Adrenal gland (tissue), 12 donors: Measurements from ENCODE around the gene GALNT9. TPM values are rescaled to one million over a fixed set of nuclear protein-coding genes. Genes with fewer than 3 reads are reported as not detected.

Experiments
- DNase-seq, 7 donors: peaks; one replicate each; pipeline ENCODE4 v3.0.0-alpha.2; 2019 to 2020
- H3K27ac ChIP-seq, 5 donors: fragments of 200-600 bp; sonication (generic) in 4 of 5; 1 replicate in 3 of 5; 2 replicates in 2 of 5; pipeline versions ENCODE4 v1.5.1 to v1.8.0; 2016 to 2020; ENCODE audit warnings: mild to moderate bottlenecking in 1 of 5
- H3K27me3 ChIP-seq: fragments of 200-600 bp; 2 replicates; pipeline ENCODE4 v1.8.0; 2021
- H3K36me3 ChIP-seq, 2 donors: fragments of 200-600 bp; replicated peaks in 1 of 2; 1 replicate in 1 of 2; 2 replicates in 1 of 2; pipeline versions ENCODE4 v1.5.1 to v1.8.0; 2018 to 2022
- H3K4me1 ChIP-seq, 2 donors: fragments of 200-600 bp; replicated peaks in 1 of 2; 1 replicate in 1 of 2; 2 replicates in 1 of 2; pipeline versions ENCODE4 v1.5.1 to v1.8.0; 2018 to 2021
- H3K4me3 ChIP-seq, 4 donors: fragments of 200-600 bp; sonication (generic) in 3 of 4; one replicate each; pipeline ENCODE4 v1.5.1; 2016 to 2018
- H3K9me3 ChIP-seq, 3 donors: fragments of 200-600 bp; sonication (generic) in 1 of 3; replicated peaks in 1 of 3; 1 replicate in 2 of 3; 2 replicates in 1 of 3; pipeline versions ENCODE4 v1.5.1 to v1.8.0; 2016 to 2021
- CTCF ChIP-seq, 6 experiments: fragments of 450-650 bp in 4 of 6; fragments of 200-600 bp in 2 of 6; sonication (generic) in 1 of 6; IDR thresholded peaks; 1 replicate in 5 of 6; 2 replicates in 1 of 6; pipeline versions ENCODE4 v1.5.1 to v1.8.0; 2016 to 2021; ENCODE audit warnings: antibody characterized with exemption in 6 of 6, mild to moderate bottlenecking in 2 of 6, moderate library complexity in 1 of 6
- POLR2A ChIP-seq, 2 donors: fragments of 450-650 bp; IDR thresholded peaks; one replicate each; pipeline ENCODE4 v1.6.1; 2017; ENCODE audit warnings: antibody characterized with exemption in 2 of 2, mild to moderate bottlenecking in 2 of 2, moderate library complexity in 1 of 2
- WGBS, 4 donors: extraction: QIAGEN DNeasy Blood & Tissue Kit in 2 of 4; methylation state at CpG; one replicate each; pipeline versions ENCODE4 v1.1.5 to v1.1.7; 2013 to 2017; 5-methylcytosine and 5-hydroxymethylcytosine counted together
- intact Hi-C, 2 donors: fragments of 100-400 bp; cut with DNase I; formaldehyde crosslinking; loops; one replicate each; pipeline versions ENCODE4 v1.14.1 to v1.15.0; 2022 to 2023
- polyA plus RNA-seq, 3 donors: library from polyadenylated mRNA; stranded (reverse); fragments of 200-250 nt in 2 of 3; fragments of 350-450 nt in 1 of 3; fragmentation: Illumina TruSeq in 1 of 3; extraction: RNeasy Lipid Tissue Mini Kit (QIAGEN cat#74804) in 1 of 3; gene quantifications; one replicate each; pipeline ENCODE4 v1.2.3, GENCODE V29; 2013 to 2014
- total RNA-seq, 9 donors: library from RNA; depleted of rRNA in 4 of 9; stranded (reverse); fragments of >200 nt in 4 of 9; fragments of 120-200 nt in 1 of 9; fragmentation: NEBNext Ultra II Directional in 1 of 9; extraction: Animal tissue kit (Norgen Biotek cat#: 25700) in 1 of 9; gene quantifications; one replicate each; pipeline versions ENCODE4 v1.1.0 to v1.2.4, GENCODE V29; 2013 to 2023
- donor health status: healthy with polysubstance abuse.
- donor health status: Bipolar disorder and iron deficiency.
- donor health status: DM: yes; HTN: yes; CAD: no.
- donor health status: DM: no; HTN: no; CAD: no.
- donor health status: DM: no; HTN: no; CAD: no.
- donor health status: DM: yes; HTN: yes; CAD: no.

Gene GALNT9
- total and polyA plus RNA-seq, 12 donors: 0.44 to 7.8 (median 1.2) TPM; not detected in 1

- no peak for DNase-seq
- Histone ChIP-seq H3K27ac (no peak overlapping the region), H3K4me1 (no peaks in the 10 kb centered on the region), H3K9me3 (no peaks in the 10 kb centered on the region), H3K4me3 (no peak overlapping the region), H3K27me3 (peaks cover 9% of the 10 kb centered on the region), H3K36me3 (no peaks in the 10 kb centered on the region)
- TF ChIP-seq POLR2A (IDR thresholded peaks at IDR 0.05): no peak
- TF ChIP-seq CTCF (IDR thresholded peaks at IDR 0.05): no peak
- intact Hi-C loops: no loop called here
- WGBS, 4 donors: 69 to 76% (median 69%) methylated on average over 18 to 31 of the region's 31 CpGs
Measured at GRCh38 chr12:132236129-132236929, 93.1 kb downstream of the GALNT9 start.

- no peak for DNase-seq
- H3K36me3 ChIP-seq: no peaks in the 10 kb centered on the region
- no peak for TF ChIP-seq POLR2A (IDR thresholded peaks at IDR 0.05)
- TF ChIP-seq CTCF (IDR thresholded peaks at IDR 0.05): no peak
Measured at GRCh38 chr12:132235116-132235820, 94.1 kb downstream of the GALNT9 start.

GRCh38 chr12:132230381-132230780 is 99.0 kb downstream of the GALNT9 start:
- intact Hi-C loops: no loop called here
- TF ChIP-seq CTCF (IDR thresholded peaks at IDR 0.05) (no peak), POLR2A (IDR thresholded peaks at IDR 0.05) (no peak)
- 62 to 81% (median 70%) methylated on average over 7 to 22 of the region's 22 CpGs for WGBS, 4 donors
- H3K9me3 ChIP-seq: no peaks in the 10 kb centered on the region
- H3K27me3 ChIP-seq: peaks cover 33% of the 10 kb centered on the region
- H3K27ac ChIP-seq: no peak overlapping the region
- no peaks in the 10 kb centered on the region for H3K36me3 ChIP-seq
- no peak overlapping the region for H3K4me3 ChIP-seq
- DNase-seq: no peak
- no peaks in the 10 kb centered on the region for H3K4me1 ChIP-seq

More at GRCh38 chr12:132235116-132235820, 94.1 kb downstream of the GALNT9 start:
- no peaks in the 10 kb centered on the region for H3K9me3 ChIP-seq
- H3K27me3 ChIP-seq: peaks cover 13% of the 10 kb centered on the region
- H3K27ac ChIP-seq: no peak overlapping the region
- WGBS, 4 donors: 75 to 86% (median 81%) methylated on average over 10 to 23 of the region's 25 CpGs
- no peaks in the 10 kb centered on the region for H3K4me1 ChIP-seq
- no peak overlapping the region for H3K4me3 ChIP-seq
- intact Hi-C loops: no loop called here

GRCh38 chr12:132229926-132230325 is 99.5 kb downstream of the GALNT9 start:
- no peak for DNase-seq

More at GRCh38 chr12:132229926-132230325, 99.5 kb downstream of the GALNT9 start:
- Histone ChIP-seq H3K4me3 (no peak overlapping the region), H3K27me3 (peaks cover 33% of the 10 kb centered on the region), H3K36me3 (no peaks in the 10 kb centered on the region), H3K27ac (no peak overlapping the region), H3K4me1 (no peaks in the 10 kb centered on the region), H3K9me3 (no peaks in the 10 kb centered on the region)
- intact Hi-C loops: no loop called here
- no peak for TF ChIP-seq CTCF (IDR thresholded peaks at IDR 0.05)
- TF ChIP-seq POLR2A (IDR thresholded peaks at IDR 0.05): no peak
- WGBS, 4 donors: 81 to 88% (median 85%) methylated on average over 4 to 17 of the region's 17 CpGs
